ENCODE measurements around the gene ATP11A.

ATP11A gene

DNA sequence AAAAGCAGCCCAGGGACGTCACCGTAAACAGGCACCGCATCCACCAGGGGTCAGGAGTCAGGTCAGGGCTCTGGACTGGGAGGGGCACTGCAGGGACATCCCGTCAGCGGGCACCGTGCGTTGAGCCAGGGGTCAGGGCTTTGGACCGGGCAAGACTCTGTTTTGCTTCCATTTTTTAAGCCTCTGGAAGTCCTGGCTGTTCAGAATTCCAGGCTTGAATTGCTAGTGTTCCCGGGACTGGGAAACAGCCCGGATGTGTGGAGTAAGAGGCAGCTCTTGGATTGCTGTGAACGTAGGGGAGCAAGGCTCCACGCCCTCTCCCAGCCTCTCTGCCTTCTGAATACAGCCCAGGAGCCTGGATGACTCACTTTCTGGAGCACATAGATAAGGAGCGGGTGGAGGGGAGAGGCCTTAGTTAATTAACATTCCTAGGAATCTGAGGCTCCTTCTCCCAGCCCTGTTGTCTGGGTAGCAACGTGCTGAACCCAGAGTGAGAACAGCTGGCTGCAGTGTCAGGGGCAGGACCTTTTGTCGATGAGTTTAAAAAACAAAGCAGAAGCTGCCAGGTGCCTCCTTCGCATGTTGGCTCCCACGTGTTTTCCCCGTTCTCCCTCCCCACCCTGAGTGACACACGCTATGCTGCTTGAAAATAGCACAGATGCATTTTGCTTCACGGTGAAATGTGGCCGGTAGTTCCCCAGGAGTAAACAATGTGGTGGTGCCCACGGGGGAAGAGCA lies 21.9 kb downstream of the ATP11A start:
- no peak for DNase-seq

DNA sequence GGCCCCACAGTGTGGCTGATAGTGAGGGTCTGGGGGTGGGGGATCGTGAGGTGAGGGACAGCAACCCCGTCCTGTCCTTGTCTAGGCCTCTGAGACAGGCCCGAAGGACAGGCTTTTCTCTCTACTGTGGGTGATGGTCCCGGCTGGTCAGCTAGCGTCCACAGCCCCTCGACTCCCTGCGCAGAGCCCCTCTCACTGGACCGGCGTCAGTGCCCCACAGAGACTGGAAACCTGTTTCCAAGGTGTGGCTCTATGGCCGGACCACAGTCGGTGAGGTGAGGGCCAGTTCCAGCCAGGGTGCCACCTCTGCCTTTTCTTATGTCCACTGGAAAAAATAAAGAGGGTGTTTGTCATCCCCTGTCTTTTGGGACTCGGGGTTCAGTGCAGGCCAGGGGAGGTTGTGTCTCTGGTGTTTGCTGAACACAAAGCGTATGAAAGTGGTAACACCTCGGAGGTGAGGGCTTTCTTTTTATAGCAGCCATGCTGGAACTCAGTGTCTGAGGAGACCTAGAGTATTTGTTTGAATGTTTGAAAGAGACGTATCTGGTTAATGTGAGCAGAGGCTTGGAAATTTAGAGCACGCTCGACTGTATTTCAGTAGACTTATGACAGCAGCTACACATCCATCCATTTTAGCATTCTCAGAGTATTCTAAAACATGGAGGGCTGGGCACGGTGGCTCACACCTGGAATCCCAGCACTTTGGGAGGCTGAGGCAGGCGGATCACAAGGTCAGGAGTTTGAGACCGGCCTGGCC lies 22.8 kb downstream of the ATP11A start:
- DNase-seq = no peak

DNA sequence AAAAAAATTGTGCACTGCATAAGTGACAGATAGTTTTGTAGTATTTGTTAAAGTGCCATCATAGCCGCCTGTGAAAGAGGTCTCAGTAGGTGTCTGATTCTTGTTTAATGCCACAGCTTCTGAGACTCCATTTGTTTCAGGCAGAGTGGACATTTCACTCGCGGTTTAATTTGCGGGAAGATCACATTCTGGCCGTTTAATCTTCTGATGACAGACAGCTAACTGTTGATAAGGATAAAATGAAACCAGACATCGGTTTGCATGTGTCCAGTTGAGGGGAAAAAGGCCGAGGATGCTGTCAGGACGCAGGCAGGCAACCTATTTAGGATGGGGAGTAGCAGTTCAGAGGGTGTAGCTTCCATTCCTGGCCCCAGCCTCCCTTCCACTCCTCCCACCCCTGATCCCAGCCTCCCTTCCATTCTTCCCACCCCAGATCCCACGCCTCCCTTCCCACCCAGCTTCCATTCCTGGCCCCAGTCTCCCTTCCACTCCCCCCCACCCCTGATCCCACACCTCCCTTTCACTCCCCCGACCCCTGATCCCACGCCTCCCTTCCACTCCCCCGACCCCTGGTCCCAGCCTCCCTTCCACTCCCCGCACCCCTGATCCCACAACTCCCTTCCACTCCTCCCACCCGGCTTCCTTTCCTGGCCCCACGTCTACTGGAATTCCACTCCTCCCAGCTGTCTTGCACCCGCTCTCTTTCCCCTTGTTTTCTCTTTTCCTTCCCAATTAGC lies 23.8 kb downstream of the ATP11A start:
- DNase-seq = no peak

DNA sequence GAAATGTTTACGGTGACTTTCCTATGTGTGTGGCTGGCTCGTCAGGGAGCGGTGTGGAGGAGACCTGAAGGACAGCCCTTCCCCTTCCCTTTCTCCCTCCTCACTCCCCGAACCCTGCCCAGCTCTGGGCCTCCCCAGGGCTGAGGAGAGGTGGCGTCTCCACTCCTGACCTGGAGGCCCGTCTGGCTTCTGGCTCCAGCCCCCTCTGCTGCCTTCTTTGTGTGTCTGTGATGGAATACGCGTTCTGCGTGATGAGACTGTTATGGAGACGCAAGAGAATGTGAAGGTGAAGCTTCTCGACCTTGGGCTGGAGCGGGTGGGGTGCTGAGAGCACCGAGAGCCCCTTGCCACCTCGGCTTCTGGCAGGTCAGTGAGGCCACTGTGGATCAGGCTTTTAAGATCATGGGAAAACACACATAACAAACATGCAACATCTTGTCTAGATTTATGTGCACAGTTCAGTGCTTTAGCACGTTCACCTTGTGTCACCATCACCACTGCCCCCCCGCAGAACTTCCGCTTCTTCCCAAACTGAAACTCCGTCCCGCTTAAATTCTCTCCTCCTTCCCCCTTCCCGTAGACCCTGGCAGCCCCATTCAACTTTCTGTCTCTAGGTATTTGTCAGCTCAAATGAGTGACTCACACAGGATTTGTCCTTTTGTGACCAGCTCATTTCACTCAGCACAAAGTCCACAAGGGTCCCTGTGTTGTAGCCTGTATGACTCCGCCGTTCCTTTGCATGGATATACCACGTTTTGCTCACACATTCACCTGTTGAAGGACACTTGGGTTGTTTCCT lies 24.7 kb downstream of the ATP11A start:
- no peak for DNase-seq

DNA sequence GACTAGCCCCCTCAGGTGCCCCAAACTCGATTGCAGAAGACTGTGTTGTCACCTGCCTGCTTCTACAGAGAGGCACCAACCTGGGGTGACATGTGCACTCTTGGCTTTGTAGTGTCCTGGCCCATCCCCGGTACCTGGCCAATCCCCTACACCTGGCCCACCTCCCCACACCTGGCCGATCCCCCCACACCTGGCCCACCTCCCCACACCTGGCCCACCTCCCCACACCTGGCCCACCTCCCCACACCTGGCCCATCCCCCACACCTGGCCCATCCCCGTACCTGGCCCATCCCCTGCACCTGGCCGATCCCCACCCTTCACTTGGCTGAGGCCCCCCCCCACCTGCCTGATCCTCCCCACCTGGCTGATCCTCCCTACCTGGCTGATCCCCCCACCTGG lies 25.4 kb downstream of the ATP11A start:
- DNase-seq = no peak

DNA sequence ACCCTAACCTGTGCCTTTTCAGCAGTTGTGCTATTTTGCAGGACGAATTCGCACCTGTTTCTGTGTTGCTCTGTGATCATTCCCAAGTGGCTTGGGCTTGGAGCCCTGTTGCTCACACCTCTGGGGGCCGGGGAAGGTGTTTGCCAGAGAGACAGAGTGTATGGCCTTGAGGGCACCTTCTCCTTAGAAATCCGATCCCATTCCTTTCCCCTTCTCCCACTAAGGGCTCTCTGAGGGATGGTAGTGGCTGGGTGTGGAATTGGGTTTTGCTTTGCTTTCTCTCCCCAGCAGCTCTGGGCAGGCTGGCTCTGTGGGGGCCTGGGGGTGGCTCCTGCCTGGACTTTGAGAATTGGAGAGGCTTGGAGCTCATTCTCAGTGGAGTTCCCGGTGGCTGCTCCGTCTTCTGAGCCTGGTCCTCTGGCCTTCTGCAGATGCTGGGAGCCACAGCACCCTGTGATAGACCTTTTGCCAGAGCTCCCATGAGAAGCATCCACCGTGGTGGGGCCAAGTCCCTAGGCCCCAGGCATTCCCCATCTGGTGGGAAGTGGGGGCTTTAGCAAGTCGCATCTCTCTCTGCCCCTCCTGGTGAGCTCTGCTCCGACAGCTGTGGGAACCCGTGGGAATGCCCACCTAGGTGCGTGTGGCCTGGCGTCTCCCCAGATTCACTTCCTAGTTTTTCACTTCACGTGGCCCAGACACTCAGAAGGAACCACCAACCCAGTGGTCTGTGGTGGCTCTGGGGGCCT lies 26.1 kb downstream of the ATP11A start:
- no peak for DNase-seq

DNA sequence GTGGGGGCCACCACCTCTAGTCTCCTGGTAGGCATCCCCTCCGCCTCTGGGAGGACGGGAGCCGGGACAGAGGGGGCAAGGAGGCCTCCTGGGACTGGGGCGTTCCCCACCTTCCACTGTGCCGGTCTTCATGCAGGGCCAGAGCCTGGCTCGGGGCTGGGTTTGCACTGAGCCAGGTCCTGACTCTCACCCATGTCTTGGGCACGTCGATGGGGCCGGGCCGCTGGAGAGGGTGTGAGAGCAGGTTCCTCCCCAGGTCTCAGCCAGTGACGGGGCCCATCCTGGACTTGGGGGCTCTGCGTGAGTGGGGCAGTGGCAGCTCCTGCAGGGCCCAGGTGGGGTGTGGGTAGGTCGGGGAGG lies 26.6 kb downstream of the ATP11A start:
- no peak for DNase-seq

DNA sequence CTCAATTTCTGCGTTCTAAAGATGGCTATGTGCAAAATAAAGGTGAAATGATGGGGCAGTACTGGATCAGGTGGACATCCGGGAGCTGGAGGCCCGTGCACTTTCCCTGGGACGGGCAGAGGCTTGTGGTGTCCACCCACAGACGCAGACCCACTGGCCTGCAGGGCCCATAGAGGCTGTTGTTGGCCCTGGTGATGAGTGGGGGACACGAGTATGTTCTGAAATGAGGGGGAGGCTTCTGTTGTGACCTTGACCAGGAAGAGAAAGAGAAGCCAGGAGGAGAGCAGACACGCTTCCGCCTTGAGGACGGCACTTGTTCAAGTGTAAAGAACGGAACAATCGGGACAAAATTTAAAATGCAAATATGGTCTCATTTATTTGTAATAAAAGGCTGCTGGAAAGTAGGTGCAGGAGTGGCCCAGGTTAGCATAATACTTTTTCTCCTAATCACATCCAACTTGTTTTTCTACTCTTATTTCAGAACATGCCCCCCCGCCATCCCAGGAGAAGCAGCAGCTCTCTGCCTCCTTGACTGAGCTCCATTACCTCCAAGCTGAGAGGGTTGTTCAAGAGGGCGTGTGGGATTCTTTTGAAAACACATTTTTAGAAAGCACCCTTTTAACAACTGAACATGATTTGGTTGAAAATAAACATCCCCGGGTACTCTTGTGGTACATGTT lies 27.1 kb downstream of the ATP11A start:
- DNase-seq = no peak

DNA sequence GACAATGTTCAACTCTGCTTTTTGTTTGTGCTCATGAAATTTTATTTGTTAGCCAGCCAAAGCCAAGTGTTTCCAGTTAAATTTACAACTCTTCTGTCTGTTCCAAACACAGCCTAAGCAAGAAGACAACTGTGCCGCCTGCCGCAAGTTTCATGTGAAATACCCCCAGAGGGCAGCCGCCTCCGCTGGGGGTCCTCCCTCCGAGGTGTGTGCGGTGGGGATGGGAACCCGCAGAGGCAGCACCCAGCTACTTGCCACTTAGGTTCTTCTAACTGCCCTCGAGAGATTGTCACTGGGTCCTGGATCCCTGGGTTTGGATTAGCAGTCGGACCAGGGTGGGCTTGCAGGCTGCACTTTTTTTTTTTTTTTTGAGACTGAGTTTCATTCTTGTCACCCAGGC lies 28.5 kb downstream of the ATP11A start:
- no peak for DNase-seq

DNA sequence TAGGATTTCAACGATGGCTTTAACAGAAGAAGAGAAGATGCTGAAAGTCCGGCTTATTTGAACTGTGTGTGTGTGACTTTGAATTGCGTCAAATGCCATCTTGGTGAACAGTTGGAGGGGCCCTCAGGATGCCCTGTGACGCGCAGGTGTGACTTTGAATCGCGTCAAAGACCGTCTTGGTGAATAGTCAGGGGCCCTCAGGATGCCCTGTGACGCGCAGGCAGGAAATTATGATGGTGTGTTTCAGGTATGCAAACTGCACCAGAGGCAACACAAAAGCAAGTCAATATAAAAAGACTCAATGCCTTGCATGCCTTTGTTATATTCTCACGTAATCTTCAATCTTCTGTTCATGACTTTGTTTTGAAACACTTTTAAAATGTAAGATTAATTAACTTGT lies 29.2 kb downstream of the ATP11A start:
- no peak for DNase-seq

DNA sequence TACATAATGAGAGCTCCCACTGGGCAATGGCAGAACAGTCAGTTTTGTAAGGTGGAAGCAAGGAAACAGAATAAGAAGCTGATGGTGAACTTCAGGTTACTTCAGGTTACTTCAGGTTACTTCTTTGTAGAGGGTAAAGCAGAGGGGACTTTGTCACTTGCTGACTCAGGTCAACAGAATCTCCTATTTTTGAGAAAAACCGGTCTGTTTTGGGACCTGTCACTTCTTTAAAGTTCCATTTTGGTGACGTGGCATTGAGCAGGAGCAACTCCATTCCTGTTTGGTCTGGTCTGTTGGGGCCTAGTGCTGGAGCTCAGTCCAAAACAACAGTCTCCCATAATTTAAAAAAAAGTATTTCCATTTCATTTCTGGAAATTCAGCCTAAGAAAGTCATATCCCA lies 29.7 kb downstream of the ATP11A start:
- no peak for DNase-seq

DNA sequence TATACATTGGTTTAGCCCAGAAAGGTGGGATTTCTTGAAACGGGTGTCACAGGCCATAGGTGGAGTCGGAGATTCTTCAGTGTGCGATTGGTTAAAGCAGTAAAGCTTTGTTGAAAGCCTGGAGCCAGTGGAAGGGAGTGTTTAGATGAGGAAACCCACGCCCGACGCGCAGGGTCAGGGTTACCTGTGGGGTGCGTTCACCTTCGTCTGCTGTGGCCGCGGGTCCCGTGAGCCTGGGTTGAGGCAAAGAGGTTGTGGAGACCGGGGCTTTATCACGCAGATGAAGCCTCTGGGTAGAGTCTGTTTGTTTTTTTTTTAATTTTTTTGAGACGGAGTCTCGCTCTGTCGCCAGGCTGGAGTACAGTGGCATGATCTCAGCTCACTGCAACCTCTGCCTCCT lies 30.4 kb downstream of the ATP11A start:
- no peak for DNase-seq

DNA sequence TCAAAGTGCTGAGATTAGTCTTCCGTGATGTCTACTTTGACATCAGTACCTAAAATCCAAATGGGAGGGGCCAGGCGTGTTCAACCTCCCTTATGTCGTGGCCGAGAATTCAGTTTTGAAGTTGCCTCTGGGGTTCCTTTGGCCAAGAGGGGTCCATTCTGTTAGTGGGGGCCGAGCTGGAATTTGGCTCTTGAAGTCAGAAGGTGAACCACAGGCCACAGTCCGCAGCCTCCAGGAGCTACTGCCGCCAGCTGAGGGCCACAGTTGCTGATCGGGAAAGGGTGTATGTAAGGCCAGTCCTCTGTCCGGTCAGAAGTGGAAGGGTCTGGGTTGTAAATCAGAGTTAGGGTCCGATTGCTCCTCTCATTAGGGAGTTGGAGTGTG lies 31.0 kb downstream of the ATP11A start:
- DNase-seq = no peak

DNA sequence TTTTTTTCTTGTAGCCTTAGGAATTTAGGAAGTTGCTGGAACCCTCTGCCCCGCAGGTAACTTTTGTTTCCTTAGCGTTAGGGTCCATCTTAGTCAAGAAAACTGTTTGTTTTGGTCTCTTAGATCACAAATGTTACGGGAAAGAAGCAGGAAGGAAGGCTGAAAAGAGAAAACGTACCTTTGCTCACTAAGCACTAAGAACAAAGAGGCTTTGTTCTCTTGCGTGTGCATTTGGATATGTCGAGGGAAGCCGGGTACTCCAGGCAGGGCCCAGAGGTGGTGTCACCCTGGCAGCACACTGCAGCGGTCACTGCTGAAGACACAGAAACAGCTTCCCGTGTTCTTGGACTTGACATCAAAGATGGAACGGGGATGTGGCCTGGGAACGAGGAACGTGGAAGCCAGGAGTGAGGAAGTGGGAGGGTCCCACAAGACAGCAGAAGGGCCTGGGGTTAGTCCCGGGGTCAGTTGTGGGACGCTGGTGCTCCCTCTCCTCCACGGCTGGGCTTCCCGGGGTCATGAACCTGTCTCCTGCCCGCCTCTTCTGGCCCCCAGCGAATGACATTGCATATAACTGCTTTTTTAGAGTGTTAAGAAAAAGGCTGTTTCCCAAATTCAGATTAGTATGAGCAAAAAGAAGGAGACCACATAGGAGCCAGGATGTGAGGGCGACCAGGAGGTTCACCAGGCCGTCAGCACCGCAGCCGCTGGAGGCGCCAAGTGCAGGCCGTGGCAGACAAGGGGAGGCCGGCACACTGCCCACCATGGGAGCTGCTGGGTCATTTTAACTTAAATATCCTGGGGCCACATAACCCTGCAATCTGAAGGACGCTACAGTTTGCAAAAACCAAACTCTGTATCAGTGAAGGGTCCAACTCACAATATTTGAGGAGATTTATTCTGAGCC lies 31.6 kb downstream of the ATP11A start:
- DNase-seq = no peak

DNA sequence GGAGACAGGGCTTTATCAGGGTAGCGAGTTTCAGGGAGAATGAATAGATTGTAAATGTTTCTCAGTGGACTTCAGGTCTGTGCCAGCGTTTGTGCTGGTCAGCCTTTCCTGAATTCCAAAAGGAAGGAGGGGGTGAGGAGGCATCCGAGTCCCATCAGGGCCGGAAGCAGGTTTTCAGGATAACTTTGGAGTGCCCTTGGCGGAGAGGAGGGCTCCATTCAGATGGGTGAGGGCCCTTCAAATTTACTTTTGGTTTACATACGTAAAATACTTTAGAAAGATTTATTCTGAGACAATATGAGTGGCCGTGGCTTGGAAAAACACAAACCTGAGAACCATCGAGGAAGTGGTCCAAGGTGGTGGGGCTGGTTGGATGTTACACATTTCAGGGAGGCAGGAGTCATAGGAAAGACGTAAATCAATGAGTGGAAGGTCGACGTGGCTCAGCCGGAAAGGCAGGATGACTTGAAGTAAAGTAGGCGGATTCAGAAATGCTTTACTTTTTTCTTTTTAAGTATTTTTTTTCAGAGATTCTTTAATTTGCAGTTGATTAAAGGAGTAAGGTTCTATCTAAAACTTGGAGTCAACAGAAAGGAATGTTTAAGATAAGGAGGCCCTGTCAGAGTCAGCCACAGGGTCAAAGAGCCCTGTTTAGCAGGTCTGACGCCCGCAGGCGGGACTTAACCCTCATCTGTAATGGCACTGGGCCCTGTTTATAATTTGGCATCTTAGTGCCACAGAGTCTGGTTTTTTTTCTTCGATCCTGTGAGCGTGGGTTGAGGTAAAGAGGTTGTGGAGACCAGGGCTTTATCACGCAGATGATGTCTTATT lies 32.8 kb downstream of the ATP11A start:
- DNase-seq = no peak

DNA sequence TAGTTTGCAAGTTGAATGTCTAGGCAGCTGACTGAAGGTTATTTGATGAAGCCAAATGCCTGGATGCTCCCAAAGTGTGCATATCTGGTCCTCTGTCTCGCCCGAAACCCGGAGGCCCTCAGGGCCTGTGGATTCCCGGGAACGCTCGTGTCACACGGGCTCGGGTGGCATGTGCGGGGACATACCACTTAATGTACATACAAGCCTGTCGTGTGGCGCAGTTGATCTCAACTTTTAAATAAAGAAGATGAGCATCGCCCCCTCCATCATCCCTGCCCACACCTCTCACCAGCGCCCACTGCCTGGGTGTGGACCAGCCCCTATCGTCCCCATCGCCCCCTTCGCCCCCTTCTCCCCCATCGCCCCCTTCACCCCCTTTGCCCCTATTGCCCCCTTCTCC lies 33.9 kb downstream of the ATP11A start:
- no peak for DNase-seq

DNA sequence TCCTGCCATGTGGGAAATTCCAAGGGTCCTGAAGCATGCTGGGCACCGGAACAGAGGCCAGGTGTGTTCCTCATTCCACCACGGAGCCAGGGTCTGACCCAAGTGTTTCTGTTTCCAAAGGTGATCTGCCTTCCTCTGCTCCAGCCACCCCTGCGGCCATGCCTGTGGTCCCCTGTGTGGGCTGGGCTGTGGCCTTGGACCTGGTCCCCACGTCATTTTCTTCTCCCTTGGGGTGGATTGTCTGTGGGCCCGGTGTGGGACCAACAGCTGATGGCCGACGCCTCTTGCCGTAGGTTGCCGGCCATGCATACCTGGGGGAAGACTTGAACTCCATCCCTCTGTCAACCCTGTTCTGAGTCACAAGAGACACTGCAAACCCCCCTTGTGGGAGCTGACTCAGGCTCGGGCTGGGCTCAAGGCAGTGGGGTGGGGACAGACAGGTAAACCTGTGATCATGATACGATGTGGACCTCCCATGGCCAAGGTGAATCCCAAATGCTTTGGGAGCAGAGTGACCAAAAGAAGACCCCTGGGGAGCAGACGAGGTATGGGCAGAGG lies 35.0 kb downstream of the ATP11A start:
- no peak for DNase-seq

DNA sequence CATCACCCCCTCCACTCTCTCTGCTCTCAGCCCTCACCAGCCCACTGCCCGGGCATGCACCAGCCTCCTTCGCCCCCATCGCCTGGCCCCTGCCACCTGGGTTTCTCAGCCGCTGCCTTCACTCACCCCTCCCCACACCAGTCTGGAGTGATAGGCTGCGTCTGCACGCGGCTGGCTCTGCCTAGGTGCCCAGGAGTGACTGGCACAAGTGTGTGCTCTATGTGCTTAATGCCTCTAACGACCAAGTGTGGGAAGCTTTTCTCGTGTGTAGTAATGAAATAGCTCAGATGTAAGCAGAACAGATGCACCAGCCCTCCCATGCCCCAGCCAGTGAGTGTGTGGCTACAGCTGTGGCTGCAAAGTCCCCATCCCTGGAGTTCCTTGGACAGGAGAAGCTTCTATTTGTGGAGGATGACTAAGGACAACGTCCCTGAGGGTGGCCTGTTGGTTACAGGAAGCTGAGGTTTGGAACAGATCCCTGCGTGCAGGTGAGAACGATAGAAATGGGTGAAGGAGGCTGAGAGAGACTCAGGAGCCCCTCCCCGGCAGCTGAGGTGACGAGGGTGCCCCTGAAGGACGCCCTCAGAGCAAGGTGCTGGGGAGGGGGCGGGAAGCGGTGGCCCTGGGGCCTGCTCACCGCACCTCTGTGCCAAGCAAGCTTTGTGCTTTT lies 35.6 kb downstream of the ATP11A start:
- no peak for DNase-seq
